Stimulated activated CD8-positive, alpha-beta memory T cell treated with anti-CD3 and anti-CD28 coated beads, Interleukin-2, amount 100 ng/mL, for 1 hour (primary cell): ENCODE measurements around the gene ITPKC.

Experiments used
- DNase-seq, 2 donors: peaks; one replicate each; pipeline ENCODE4 v3.0.0-alpha.2; 2020; ENCODE audit warnings: low read depth in 2 of 2

Gene ITPKC

GRCh38 chr19:40740747-40741146 is 23.8 kb downstream of the ITPKC start:
- no peak for DNase-seq

DNA sequence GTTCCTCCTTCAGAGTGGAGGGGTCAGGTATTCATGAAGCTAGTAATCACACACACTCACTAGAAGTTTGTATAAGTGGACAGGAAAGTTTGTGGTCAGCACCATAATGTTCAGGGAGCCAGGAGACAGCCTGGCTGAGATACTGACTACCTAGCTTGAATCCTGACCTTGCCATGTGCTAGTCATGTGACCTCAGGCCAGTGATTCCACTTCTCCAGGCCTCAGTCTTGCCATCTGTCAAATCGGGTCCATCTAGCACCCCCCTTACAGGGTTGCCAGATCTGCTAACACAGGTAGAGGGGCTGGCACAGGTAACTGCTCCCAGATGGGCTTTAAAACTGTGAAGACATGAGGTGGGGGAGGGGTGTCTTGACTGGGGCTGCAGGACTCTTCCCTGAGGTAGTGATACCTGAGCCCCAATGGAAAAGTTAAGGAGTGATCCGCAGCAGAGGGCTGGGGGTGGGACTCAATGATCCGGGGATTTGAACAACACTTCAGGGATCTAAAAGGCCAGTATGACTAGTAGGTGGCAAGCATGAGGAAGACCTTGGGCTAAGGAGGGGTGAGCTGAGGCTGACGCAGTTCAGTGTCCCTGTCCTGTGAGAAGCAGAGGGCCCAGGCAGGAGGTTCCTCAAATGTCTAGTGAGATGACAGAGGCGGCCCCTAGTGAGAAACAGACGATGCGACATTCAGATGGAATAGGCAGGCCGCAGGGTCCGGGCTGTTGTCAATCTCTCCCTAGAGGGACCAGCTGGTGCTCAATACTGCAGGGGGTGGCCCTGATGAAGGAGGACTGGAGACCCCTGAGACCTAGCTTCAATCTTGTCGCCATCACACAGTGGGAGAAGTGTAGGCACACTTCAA is 24.8 kb downstream of the ITPKC start:
- no peak for DNase-seq

DNA sequence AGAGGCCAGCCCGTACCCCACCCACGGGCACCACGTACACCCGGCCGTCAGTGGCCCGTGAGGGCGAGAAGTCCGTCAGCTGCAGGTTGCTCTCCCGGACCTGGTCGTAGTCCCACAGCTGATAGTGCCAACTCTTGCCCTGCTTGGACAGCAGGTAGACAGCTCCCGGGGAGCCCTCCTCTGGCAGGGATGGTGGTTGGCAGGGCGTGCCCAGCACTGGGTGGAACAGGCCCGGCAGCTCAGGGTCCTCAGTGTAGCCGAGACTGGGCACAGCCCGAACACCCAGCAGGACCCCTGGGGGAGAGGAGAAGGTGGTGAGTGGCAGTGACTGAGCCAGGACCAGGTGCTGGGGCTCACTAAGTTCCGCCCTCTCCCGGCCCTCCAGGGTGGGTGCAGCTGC is 25.6 kb downstream of the ITPKC start:
- DNase-seq, result no peak

GRCh38 chr19:40742886-40743285 is 26.0 kb downstream of the ITPKC start:
- DNase-seq, result no peak

GRCh38 chr19:40743926-40744325 is 27.0 kb downstream of the ITPKC start:
- DNase-seq, result no peak

DNA sequence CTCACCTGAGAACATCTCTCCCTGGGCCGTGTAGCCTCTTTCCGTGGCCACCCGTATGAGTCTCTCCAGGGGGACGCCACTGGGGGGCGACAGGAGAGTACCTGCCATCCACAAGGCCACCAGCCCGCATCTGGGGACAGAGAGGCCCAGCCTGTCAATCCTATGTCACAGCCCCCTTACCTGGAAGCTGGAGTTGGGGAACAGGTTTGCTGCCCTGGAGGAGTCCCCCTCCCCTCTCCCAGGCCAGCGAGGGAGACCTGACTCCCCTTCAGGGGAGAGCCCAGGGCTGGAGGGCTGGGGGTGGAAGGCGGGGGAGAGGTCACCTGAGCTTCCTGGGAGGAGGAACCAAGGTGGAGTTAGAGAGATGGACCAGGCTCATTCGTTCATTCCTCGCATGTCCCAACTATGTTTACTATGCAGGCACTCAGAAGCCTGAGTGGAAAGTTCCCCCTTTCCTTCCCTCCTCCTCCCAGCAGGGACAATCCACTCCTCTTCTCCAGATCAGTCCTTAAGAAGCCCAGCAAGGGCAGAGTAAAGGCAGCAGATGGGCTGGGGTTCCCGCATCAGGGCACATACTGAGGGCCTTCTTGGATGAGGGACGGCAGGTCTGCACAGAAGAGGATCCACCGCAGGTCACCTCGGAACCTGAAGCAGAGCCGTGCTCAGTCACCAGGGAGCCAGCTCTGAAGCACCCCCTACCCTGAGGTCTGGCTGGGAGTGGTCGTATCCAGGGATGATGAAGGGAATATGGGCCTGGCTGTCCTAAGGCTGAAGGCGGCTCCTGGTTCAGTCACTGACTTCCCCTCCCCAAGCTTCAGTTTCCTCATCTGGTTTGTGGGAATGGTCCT is 27.9 kb downstream of the ITPKC start:
- no peak for DNase-seq

DNA sequence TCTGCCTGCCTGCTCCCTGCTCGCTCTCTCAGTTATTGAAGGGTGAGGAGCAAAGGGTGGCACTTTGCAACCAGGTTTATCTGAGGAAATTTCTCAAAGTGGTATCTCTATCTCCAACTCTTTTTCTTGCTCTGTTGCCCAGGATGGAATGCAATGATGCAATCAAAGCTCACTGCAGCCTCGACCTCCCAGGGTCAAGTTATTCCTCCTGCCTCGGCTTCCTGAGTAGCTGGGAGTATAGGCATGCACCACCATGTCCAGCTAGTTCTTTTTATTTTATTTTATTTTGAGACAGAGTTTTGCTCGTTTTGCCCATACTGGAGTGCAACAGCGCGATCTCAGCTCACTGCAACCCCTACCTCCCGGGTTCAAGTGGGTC is 28.5 kb downstream of the ITPKC start:
- DNase-seq, result no peak

GRCh38 chr19:40747536-40747935 is 30.6 kb downstream of the ITPKC start:
- no peak for DNase-seq

- peak; percentile 98 to 99 for DNase-seq
Measured at GRCh38 chr19:40750058-40750873, 33.4 kb downstream of the ITPKC start, which contains the start of gene ACTMAP. Gene ACTMAP, minus strand, starts transcription at chr19:40750477. Its CDS starts 674 bp downstream, at chr19:40749803.

- DNase-seq, result peak; percentile 89 to 94
Measured at GRCh38 chr19:40750874-40751537, 34.1 kb downstream of the ITPKC start, which contains the start of gene SNRPA. Gene SNRPA, plus strand, starts transcription at chr19:40751203. Its CDS starts 206 bp downstream, at chr19:40751409.

GRCh38 chr19:40752257-40752781 is 35.4 kb downstream of the ITPKC start:
- no peak for DNase-seq

- no peak for DNase-seq
Measured at GRCh38 chr19:40754611-40755247, 37.8 kb downstream of the ITPKC start.

GRCh38 chr19:40755248-40755624 is 38.3 kb downstream of the ITPKC start:
- no peak for DNase-seq

GRCh38 chr19:40755791-40756190 is 38.9 kb downstream of the ITPKC start:
- no peak for DNase-seq

GRCh38 chr19:40756502-40757110 is 39.7 kb downstream of the ITPKC start:
- no peak for DNase-seq

DNA sequence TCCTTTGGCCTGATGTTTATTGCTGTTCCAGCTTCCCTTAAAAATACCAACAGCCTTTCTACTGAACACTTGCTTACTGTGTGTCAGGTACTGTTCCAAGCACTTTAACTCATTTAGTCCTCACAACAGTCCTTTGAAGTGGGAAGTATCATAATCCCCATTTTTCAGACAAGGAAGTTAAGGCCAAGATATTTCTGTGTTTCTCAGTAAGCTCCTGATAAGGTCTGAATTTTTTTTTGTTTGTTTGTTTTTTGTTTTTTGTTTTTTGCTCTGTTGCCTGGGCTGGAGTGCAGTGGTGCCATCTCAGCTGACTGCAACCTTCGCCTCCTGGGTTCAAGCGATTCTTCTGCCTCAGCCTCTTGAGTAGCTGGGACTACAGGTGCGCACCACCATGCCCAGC is 41.6 kb downstream of the ITPKC start:
- no peak for DNase-seq

- DNase-seq, result no peak
Measured at GRCh38 chr19:40759352-40759751, 42.4 kb downstream of the ITPKC start.

DNA sequence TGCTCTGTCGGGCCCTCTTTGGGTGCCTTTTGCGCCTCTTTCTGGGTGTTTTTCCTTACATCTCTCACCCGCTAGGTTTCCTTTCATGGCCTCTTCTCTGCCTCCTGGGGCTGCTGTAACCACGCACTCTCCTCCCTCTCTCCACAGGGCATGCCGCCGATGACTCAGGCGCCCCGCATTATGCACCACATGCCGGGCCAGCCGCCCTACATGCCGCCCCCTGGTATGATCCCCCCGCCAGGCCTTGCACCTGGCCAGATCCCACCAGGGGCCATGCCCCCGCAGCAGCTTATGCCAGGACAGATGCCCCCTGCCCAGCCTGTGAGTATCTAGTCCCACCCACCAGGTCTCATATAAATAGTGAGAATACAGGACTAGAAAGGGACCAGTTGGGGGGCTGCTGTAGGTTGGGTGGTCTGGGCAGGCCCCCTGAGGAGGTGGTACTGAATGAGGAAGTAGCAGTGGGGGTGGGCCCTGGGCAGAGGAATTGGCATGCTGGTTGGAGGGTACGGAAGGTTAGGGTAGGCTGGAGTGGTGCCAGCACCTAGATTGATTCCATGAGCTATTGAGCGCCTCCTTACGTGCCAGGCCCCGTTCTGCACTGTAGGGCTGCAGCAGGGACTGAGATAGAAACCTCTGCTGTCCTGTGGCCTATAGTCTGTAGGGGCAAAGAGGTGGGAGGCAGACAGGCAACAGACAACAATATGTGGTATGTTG is 46.0 kb downstream of the ITPKC start:
- DNase-seq, result no peak

DNA sequence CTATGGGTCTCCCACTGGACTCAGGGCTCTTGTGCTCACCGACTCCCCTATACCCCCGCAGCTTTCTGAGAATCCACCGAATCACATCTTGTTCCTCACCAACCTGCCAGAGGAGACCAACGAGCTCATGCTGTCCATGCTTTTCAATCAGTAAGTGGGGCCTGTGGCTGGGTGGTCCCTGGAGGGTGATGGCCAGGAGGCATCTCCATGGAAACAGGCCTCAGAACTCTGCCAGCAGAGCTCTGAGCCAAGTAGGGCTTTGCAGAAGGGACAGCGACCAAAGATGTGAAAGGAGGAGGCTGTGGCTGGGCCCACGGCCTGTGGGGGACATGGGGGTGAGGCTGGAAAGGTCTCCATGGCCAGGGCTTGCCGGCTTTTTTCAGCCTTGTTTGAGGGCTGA is 46.6 kb downstream of the ITPKC start:
- DNase-seq, result no peak
